Tibial artery (tissue), 4 donors: Measurements from ENCODE around the gene PRDM12.

Experiments
- DNase-seq, 2 donors: peaks; one replicate each; pipeline ENCODE4 v3.0.0-alpha.2; 2019
- H3K27ac ChIP-seq, 2 donors: fragments of 200-600 bp; sonication (generic) in 1 of 2; 1 replicate in 1 of 2; 2 replicates in 1 of 2; pipeline ENCODE4 v1.5.1; 2018 to 2019; ENCODE audit warnings: mild to moderate bottlenecking in 1 of 2
- H3K27me3 ChIP-seq, 2 donors: fragments of 200-600 bp; sonication (generic) in 1 of 2; one replicate each; pipeline versions ENCODE4 v1.5.1 to v1.6.0; 2016 to 2019
- H3K36me3 ChIP-seq, 3 donors: fragments of 200-600 bp; sonication (generic) in 2 of 3; one replicate each; pipeline ENCODE4 v1.5.1; 2016 to 2019; ENCODE audit warnings: mild to moderate bottlenecking in 2 of 3
- H3K4me1 ChIP-seq, 4 donors: fragments of 200-600 bp; sonication (generic) in 2 of 4; 1 replicate in 3 of 4; 2 replicates in 1 of 4; pipeline ENCODE4 v1.5.1; 2016 to 2019
- H3K4me3 ChIP-seq, 2 donors: fragments of 200-600 bp; sonication (generic) in 1 of 2; 1 replicate in 1 of 2; 2 replicates in 1 of 2; pipeline ENCODE4 v1.5.1; 2018 to 2019; ENCODE audit warnings: mild to moderate bottlenecking in 2 of 2
- H3K9me3 ChIP-seq, 3 donors: fragments of 200-600 bp; sonication (generic) in 1 of 3; one replicate each; pipeline ENCODE4 v1.5.1; 2016 to 2019
- CTCF ChIP-seq, 2 experiments: fragments of 200-600 bp in 1 of 2; fragments of 450-650 bp in 1 of 2; IDR thresholded peaks; one replicate each; pipeline ENCODE4 v1.5.1; 2017 to 2019; ENCODE audit warnings: antibody characterized with exemption in 2 of 2, mild to moderate bottlenecking in 1 of 2, moderate library complexity in 1 of 2
- intact Hi-C: fragments of 100-400 bp; cut with DNase I; formaldehyde crosslinking; loops from one replicate; pipeline ENCODE4 v1.15.0; 2023; ENCODE audit warnings: low total_unique reads

PRDM12 gene

DNA sequence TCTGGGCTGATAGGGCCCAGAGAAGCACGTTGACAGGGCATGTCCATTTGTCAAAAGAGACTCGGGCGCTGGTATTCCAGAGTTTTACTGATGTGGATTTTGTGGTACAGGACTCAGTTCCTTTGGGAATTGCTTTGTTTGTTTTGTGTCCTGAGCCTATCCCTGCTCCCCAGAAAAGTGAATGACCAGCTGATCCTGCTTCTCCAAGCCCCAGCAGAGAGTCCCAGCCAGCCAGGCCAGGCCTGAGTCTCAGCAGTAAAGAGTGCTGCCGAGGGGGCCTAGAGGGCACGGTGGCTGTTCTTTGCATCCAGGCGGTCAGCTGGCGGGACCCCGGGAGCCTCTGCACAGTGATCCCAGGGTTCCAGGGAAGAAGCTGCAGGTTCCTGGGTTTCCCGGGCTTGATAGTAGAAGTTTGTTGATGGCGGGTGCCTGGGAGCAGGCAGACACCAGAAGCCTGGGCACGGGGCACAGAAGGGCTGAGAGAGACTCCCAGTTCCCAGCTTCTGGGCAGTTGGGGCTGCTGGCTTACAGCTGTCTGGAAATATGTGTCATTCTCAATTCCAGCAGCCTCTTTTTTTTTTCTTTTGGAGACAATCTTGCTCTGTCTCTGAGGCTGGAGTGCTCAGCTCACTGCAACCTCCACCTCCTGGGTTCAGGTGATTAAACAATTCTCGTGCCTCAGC is 8.7 kb downstream of the PRDM12 start:
- Histone ChIP-seq H3K4me1 (no peaks in the 10 kb centered on the region), H3K27ac (no peak overlapping the region), H3K9me3 (no peaks in the 10 kb centered on the region), H3K4me3 (no peak overlapping the region), H3K36me3 (no peaks in the 10 kb centered on the region), H3K27me3 (peaks cover 0 to 13% of the 10 kb centered on the region in 2 donors)
- DNase-seq: no peak
- TF ChIP-seq CTCF (IDR thresholded peaks at IDR 0.05): no peak
- intact Hi-C loops: no loop called here

DNA sequence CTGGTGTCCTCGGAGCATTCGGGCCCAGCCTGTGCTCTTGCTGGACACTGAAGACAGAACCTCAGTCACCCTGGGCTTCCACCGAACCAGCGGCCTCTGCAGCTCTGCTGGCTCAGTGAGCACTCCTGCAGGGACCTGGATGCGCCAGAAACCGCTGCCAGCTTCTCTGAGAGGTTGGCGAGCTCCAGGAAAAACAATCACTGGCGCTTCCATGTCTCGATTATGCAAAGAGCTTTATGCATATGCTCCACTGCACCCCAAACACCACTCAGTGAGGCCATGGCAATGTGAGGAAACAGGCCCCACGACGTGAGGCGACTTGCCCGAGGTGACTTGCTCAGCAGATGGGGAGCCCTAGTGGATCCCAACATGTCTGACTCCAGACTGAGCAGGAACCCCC is 11.0 kb downstream of the PRDM12 start:
- DNase-seq: no peak
- intact Hi-C loops: no loop called here
- no peak for TF ChIP-seq CTCF (IDR thresholded peaks at IDR 0.05)

DNA sequence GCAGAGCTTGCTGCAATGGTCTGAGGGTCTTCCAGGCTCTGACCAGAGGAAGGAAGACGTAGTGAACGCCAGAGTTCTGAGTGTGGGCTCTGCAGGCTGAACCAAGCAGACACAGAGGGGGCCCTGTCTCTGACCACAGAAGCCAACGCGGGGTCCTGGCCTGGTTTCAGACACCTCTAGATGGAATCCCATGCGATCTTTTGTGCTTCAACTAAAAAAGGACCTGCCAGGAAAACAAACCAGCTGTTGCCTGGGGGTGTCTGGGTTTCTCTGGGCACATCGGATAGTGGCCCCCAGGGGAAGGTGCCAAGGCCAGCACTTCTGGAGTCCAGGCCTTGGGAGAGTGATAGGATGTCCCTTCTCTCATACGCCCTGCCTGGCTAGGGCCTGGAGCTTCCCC is 12.9 kb downstream of the PRDM12 start:
- Histone ChIP-seq H3K36me3 (no peaks in the 10 kb centered on the region), H3K9me3 (no peaks in the 10 kb centered on the region), H3K4me1 (peaks cover 0 to 14% (median 13%) of the 10 kb centered on the region in 4 donors), H3K27me3 (peaks cover 0 to 33% of the 10 kb centered on the region in 2 donors), H3K4me3 (no peak overlapping the region), H3K27ac (no peak overlapping the region)
- intact Hi-C loops: no loop called here
- DNase-seq: no peak
- no peak for TF ChIP-seq CTCF (IDR thresholded peaks at IDR 0.05)

More for the DNA sequence above, 11.0 kb downstream of the PRDM12 start:
- Histone ChIP-seq H3K27me3 (peaks cover 0 to 25% of the 10 kb centered on the region in 2 donors), H3K4me3 (no peak overlapping the region), H3K36me3 (no peaks in the 10 kb centered on the region), H3K27ac (no peak overlapping the region), H3K4me1 (no peaks in the 10 kb centered on the region), H3K9me3 (no peaks in the 10 kb centered on the region)

- Histone ChIP-seq H3K4me3 (peak overlapping the region; percentile 43 to 62), H3K4me1 (peaks cover 0 to 17% (median 15%) of the 10 kb centered on the region in 4 donors), H3K27ac (no peak overlapping the region), H3K27me3 (peaks cover 0 to 33% of the 10 kb centered on the region in 2 donors), H3K36me3 (no peaks in the 10 kb centered on the region), H3K9me3 (peaks cover 0 to 4% (median 3%) of the 10 kb centered on the region in 3 donors)
- DNase-seq: peak; percentile 48 to 82
- intact Hi-C loops: loop anchor here (5.0 to 10.0 kb wide), 2 partner anchors 106 to 219 kb away; partner anchors contain the start of gene FUBP3
- no peak for TF ChIP-seq CTCF (IDR thresholded peaks at IDR 0.05)
These were observed 16.7 kb downstream of the PRDM12 start for GRCh38 chr9:130680836-130681768.

GRCh38 chr9:130681769-130682420 is 17.5 kb downstream of the PRDM12 start:
- H3K36me3 ChIP-seq: no peaks in the 10 kb centered on the region
- no peak for TF ChIP-seq CTCF (IDR thresholded peaks at IDR 0.05)
- peaks cover 0 to 33% of the 10 kb centered on the region in 2 donors for H3K27me3 ChIP-seq
- peak overlapping the region; percentile 43 to 62 for H3K4me3 ChIP-seq
- H3K4me1 ChIP-seq: peaks cover 0 to 17% (median 15%) of the 10 kb centered on the region in 4 donors
- H3K9me3 ChIP-seq: peaks cover 0 to 4% (median 3%) of the 10 kb centered on the region in 3 donors
- H3K27ac ChIP-seq: no peak overlapping the region
- no peak for DNase-seq
- intact Hi-C loops: loop anchor here (5.0 to 10.0 kb wide), 2 partner anchors 107 to 220 kb away; partner anchors contain the start of gene FUBP3
